ENCODE data around the gene REEP2. TPM values are rescaled to one million over a fixed set of nuclear protein-coding genes. Genes with fewer than 3 reads are reported as not detected.
"Not testable (repeated sequence)": the region's sequence is repeated elsewhere in the genome, so short reads cannot be mapped to it uniquely, and the experiment has no call there.

The REEP2 gene
- total and polyA plus RNA-seq, 9 donors = 3.5 to 11.4 (median 5.7) TPM

- Histone ChIP-seq H3K27ac (no peak overlapping the region), H3K9me3 (no peaks in the 10 kb centered on the region), H3K36me3 (no peaks in the 10 kb centered on the region), H3K4me1 (ENCODE audit: insufficient read depth) (peaks cover 19% of the 10 kb centered on the region), H3K4me3 (no peak overlapping the region), H3K27me3 (no peaks in the 10 kb centered on the region)
- peak in 1 of 5 donors; percentile 57 for DNase-seq
- 62 to 76% (median 75%) methylated on average over 3 of the region's 3 CpGs for WGBS, 3 donors
- TF ChIP-seq POLR2A (IDR thresholded peaks at IDR 0.05) = no peak
- TF ChIP-seq EP300 (IDR thresholded peaks at IDR 0.05) = no peak
- no peak for TF ChIP-seq CTCF (IDR thresholded peaks at IDR 0.05)
- intact Hi-C loops (cut with DNase I) = no loop called here
Measured at GRCh38 chr5:138470322-138471051, 31.6 kb downstream of the REEP2 start.

- Histone ChIP-seq H3K4me1 (ENCODE audit: insufficient read depth) (peaks cover 19% of the 10 kb centered on the region), H3K9me3 (no peaks in the 10 kb centered on the region), H3K27me3 (no peaks in the 10 kb centered on the region), H3K27ac (no peak overlapping the region), H3K4me3 (no peak overlapping the region), H3K36me3 (no peaks in the 10 kb centered on the region)
- DNase-seq = no peak
- WGBS, 3 donors = 62 to 74% (median 73%) methylated on average over 2 of the region's 2 CpGs
- TF ChIP-seq EP300 (IDR thresholded peaks at IDR 0.05) = no peak
- peak; percentile 7 for TF ChIP-seq POLR2A (IDR thresholded peaks at IDR 0.05)
- TF ChIP-seq CTCF (IDR thresholded peaks at IDR 0.05) = no peak
- intact Hi-C loops (cut with DNase I) = no loop called here
Measured at GRCh38 chr5:138471052-138471361, 32.1 kb downstream of the REEP2 start.

- 49 to 51% (median 50%) methylated on average over 6 of the region's 6 CpGs for WGBS, 3 donors
- Histone ChIP-seq H3K27me3 (no peaks in the 10 kb centered on the region), H3K9me3 (no peaks in the 10 kb centered on the region), H3K36me3 (no peaks in the 10 kb centered on the region), H3K4me1 (ENCODE audit: insufficient read depth) (peaks cover 7% of the 10 kb centered on the region), H3K4me3 (no peak overlapping the region), H3K27ac (no peak overlapping the region)
- intact Hi-C loops (cut with DNase I) = no loop called here
- no peak for DNase-seq
- TF ChIP-seq EP300 (IDR thresholded peaks at IDR 0.05) (no peak), CTCF (IDR thresholded peaks at IDR 0.05) (no peak), POLR2A (IDR thresholded peaks at IDR 0.05) (no peak)
Measured at GRCh38 chr5:138472353-138472752, 33.5 kb downstream of the REEP2 start.

GRCh38 chr5:138473151-138473550 is 34.3 kb downstream of the REEP2 start:
- intact Hi-C loops (cut with DNase I); H3K4me1 ChIP-seq (ENCODE audit: insufficient read depth); DNase-seq; H3K27me3 ChIP-seq; H3K9me3 ChIP-seq; H3K27ac ChIP-seq; H3K4me3 ChIP-seq; H3K36me3 ChIP-seq: not testable (repeated sequence)
- WGBS, 3 donors = 83 to 91% (median 87%) methylated on average over 5 of the region's 5 CpGs

GRCh38 chr5:138476918-138477317 is 38.1 kb downstream of the REEP2 start:
- WGBS, 3 donors = 40 to 67% (median 56%) methylated on average over 7 of the region's 7 CpGs
- no peaks in the 10 kb centered on the region for H3K4me1 ChIP-seq (ENCODE audit: insufficient read depth)
- intact Hi-C loops (cut with DNase I) = no loop called here
- no peak overlapping the region for H3K4me3 ChIP-seq
- TF ChIP-seq CTCF (IDR thresholded peaks at IDR 0.05) (no peak), EP300 (IDR thresholded peaks at IDR 0.05) (no peak), POLR2A (IDR thresholded peaks at IDR 0.05) (no peak)
- H3K27ac ChIP-seq = no peak overlapping the region
- no peaks in the 10 kb centered on the region for H3K36me3 ChIP-seq
- no peaks in the 10 kb centered on the region for H3K9me3 ChIP-seq
- H3K27me3 ChIP-seq = no peaks in the 10 kb centered on the region
- no peak for DNase-seq
